ENCODE results near the gene PPP1R7.
"Not testable (repeated sequence)": the region's sequence is repeated elsewhere in the genome, so short reads cannot be mapped to it uniquely, and the experiment has no call there.

The PPP1R7 gene

GRCh38 chr2:241177526-241178334 is 27.5 kb downstream of the PPP1R7 start:
- no peak for DNase-seq

- DNase-seq: no peak
Measured at GRCh38 chr2:241178961-241179360, 28.7 kb downstream of the PPP1R7 start.

- no peak for DNase-seq
Measured at GRCh38 chr2:241179899-241180298, 29.6 kb downstream of the PPP1R7 start.

GRCh38 chr2:241180495-241180894 is 30.2 kb downstream of the PPP1R7 start:
- no peak for DNase-seq

GRCh38 chr2:241182126-241182525 is 31.9 kb downstream of the PPP1R7 start:
- no peak for DNase-seq

- no peak for DNase-seq
Measured at GRCh38 chr2:241182531-241183133, 32.4 kb downstream of the PPP1R7 start.

GRCh38 chr2:241183221-241183620 is 33.0 kb downstream of the PPP1R7 start:
- DNase-seq: no peak

- DNase-seq: no peak
Measured at GRCh38 chr2:241184901-241185300, 34.6 kb downstream of the PPP1R7 start.

- no peak for DNase-seq
Measured at GRCh38 chr2:241185961-241186360, 35.7 kb downstream of the PPP1R7 start.

GRCh38 chr2:241187101-241187917 is 37.0 kb downstream of the PPP1R7 start:
- no peak for DNase-seq

- DNase-seq: no peak
Measured at GRCh38 chr2:241187918-241188234, 37.6 kb downstream of the PPP1R7 start.

- DNase-seq: no peak
Measured at GRCh38 chr2:241188361-241189092, 38.3 kb downstream of the PPP1R7 start, which contains the start of gene ANO7. ANO7 (plus strand) TSS chr2:241188677; CDS start chr2:241190064, 1,387 bp downstream.

GRCh38 chr2:241189093-241189855 is 39.0 kb downstream of the PPP1R7 start:
- no peak for DNase-seq

GRCh38 chr2:241189856-241190201 is 39.6 kb downstream of the PPP1R7 start:
- no peak for DNase-seq

- DNase-seq: no peak
Measured at GRCh38 chr2:241190291-241190981, 40.2 kb downstream of the PPP1R7 start.

GRCh38 chr2:241191081-241191480 is 40.8 kb downstream of the PPP1R7 start:
- DNase-seq: no peak

GRCh38 chr2:241193271-241193670 is 43.0 kb downstream of the PPP1R7 start:
- DNase-seq: no peak

GRCh38 chr2:241194811-241195210 is 44.5 kb downstream of the PPP1R7 start:
- DNase-seq: no peak

- no peak for DNase-seq
Measured at GRCh38 chr2:241195506-241196130, 45.4 kb downstream of the PPP1R7 start.

- DNase-seq: not testable (repeated sequence)
Measured at GRCh38 chr2:241197246-241197645, 47.0 kb downstream of the PPP1R7 start.

GRCh38 chr2:241197947-241198346 is 47.7 kb downstream of the PPP1R7 start:
- no peak for DNase-seq
